GM18511 (cell line): ENCODE measurements around the gene TMEM147.
"Not testable (repeated sequence)": the region's sequence is repeated elsewhere in the genome, so short reads cannot be mapped to it uniquely, and the experiment has no call there.

Experiments
- ATAC-seq: cut with Tn5 transposase; IDR thresholded peaks from one replicate; pipeline ENCODE4 v1.9.1; 2021; ENCODE audit warnings: mild to moderate bottlenecking, moderate library complexity; ENCODE audit not compliant: unreplicated experiment

The TMEM147 gene

GRCh38 chr19:35560677-35561076 is 15.3 kb downstream of the TMEM147 start:
- ATAC-seq = no peak

GRCh38 chr19:35561436-35561835 is 16.0 kb downstream of the TMEM147 start:
- ATAC-seq = no peak

- ATAC-seq = no peak
These were observed 16.9 kb downstream of the TMEM147 start for GRCh38 chr19:35562336-35562735.

- no peak for ATAC-seq
These were observed 17.4 kb downstream of the TMEM147 start for GRCh38 chr19:35562776-35563175.

DNA sequence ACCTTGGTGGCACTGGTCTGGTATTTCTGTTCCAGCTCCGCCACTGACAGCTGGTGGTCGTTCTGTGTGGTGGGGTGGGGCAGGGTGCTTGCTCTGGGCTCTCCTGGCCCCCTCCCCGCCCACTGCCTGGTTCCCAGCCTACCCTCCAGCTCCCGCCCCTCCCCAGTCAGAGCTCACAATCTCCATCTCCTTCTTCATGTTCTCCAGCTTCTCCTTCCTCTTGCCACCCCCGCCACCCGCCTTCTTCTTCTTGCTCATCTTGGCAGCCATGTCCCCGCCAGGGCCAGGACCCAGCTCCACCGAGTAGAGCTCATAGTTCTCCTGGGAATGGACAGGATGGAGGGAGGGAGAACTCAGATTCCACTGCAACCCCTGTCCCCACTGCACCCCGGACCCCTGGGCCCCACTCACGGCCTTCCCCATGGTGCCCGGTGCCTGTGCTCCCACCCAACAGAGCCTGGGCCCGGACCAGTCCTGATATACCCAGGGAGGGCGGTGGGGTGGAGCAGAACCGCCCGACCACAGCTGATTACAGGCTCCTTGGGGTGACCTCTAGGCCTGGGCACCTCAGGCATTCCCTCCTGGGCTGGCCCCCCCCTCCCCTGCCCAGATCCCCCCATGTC is 17.9 kb downstream of the TMEM147 start, which contains the start of gene ATP4A:
TSS of gene ATP4A (minus strand) at position 452 of the 623 bp plus-strand sequence. CDS start at position 423, 29 bp downstream.
- no peak for ATAC-seq

DNA sequence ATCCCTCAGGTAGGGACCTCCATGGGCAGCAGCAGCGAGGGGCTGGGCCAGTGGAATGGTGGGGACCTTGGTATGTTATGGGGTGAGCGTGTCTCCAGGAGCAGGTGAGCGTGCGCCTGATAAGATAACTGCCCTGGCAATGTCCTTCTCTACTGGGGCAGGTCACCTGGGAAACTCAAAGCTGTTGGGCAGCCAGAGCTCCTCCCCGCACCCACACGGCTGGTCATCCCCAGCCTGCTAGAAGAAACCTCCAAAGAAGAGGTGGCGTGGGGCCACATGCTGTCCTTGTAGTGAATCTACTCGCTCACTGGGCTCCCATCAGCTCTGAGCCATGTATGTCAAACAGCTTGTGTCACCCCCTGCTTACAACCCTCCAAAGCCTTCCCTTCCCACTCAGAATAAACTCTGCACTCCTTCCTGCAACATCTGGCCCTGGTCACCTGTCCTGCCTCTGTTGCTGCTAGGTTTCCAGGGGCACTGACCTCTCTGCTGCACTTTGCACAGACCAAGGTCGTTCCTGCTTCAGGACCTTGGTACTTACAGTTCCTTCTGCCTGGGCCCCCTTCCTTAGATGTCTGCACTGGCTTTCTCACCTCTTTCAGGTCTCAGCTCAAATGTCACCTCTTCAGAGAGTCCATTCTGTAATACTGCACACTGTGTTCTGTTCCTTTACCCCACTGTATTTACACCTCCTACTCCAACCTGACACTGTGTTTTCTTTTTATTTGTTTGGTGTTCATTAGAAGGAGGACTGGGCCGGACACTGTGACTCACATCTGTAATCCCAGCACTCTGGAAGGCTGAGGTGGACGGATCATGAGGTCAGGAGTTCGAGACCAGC is 19.8 kb downstream of the TMEM147 start:
- ATAC-seq = no peak

DNA sequence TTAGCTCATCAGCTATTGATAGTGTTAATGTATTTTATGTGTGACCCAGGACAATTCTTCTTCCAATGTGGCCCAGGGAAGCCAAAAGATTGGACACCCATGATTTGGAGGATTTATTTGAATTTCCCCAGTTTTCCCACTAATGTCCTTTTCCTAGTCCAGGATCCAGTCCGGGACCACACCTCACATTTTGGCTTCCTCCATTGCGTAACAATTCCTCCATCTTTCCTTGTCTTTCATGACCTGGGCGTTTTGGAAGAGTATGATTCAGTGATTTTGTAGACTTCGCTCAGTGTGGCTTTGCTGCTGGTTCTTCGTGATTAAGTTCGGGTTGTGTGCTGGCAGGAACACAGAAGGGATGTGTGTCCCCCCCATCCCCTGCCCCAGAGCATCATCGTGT is 21.3 kb downstream of the TMEM147 start:
- ATAC-seq = no peak

- no peak for ATAC-seq
These were observed 23.9 kb downstream of the TMEM147 start for GRCh38 chr19:35569281-35569781.

DNA sequence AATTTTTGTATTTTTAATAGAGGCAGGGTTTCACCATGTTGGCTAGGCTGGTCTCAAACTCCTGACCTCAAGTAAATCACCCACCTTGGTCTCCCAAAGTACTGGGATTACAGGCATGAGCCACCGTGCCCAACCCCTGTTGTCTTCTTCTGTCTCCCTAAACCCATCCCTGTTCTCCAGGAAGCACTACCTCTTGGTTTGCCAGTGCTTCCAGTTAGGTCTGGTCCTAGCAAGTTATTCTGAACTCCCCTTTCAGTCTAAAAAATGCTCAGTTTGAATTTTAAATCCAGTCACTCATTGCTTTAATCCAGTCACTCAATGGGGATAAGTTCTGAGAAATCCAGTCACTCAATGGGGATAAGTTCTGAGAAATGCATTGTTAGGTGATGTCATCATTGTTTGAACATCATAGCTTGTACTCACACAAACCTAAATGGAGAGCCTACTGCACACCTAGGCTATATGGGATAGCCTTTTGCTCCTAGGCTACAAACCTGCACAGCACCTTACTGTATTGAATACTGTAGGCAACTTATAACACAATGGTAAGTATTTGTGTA is 26.1 kb downstream of the TMEM147 start:
- ATAC-seq = no peak

GRCh38 chr19:35577918-35578317 is 32.5 kb downstream of the TMEM147 start:
- ATAC-seq = no peak

DNA sequence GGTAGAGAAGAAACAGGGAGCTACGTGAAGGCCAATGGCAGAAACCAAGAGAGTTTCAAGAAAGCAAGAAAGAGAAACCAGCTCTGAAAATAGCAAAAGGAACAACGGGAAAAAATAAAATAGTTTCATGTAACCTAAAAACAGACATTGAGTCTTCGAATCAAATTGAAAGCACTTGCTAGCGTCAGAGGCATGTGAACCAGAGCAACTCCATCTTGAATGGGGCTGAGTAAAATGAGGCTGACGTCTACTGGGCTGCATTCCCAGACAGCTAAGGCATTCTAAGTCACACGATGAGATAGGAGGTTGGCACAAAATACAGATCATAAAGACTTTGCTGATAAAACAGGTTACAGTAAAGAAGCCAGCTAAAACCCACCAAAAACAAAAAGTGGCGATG is 33.3 kb downstream of the TMEM147 start:
- no peak for ATAC-seq

GRCh38 chr19:35582760-35583159 is 37.3 kb downstream of the TMEM147 start:
- no peak for ATAC-seq

- ATAC-seq = no peak
These were observed 40.4 kb downstream of the TMEM147 start, which contains the start of gene PMIS2 for GRCh38 chr19:35585848-35586247. Gene PMIS2, plus strand, starts transcription at chr19:35586173. Its CDS starts 87 bp downstream, at chr19:35586260.

GRCh38 chr19:35587321-35587720 is 41.9 kb downstream of the TMEM147 start:
- ATAC-seq = no peak

- ATAC-seq = no peak
These were observed 45.4 kb downstream of the TMEM147 start for GRCh38 chr19:35590875-35591274.

DNA sequence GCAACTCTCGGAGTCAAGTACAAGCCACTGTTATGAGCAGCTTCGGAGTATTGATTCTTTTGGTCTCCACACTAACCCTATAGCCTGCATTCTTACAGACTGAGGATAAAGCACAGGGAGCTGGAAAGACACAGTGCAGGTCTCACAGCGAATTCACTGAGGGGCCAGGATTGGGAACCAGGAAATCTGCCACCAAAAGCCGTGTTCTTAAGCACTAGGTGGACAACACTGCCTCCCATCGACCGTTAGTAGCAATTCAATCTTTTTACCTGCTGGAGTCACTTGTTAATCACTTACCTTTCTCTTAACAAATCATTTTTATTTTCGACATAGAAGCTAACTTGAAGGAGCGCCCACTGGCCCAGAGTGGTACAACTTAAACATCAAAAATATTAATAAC is 46.8 kb downstream of the TMEM147 start:
- no peak for ATAC-seq

GRCh38 chr19:35595026-35595425 is 49.6 kb downstream of the TMEM147 start:
- not testable (repeated sequence) for ATAC-seq

- ATAC-seq = no peak
These were observed 50.5 kb downstream of the TMEM147 start for GRCh38 chr19:35595928-35596327.

GRCh38 chr19:35596366-35596999 is 51.1 kb downstream of the TMEM147 start:
- peak; percentile 87 for ATAC-seq
